ENCODE data around the gene SLC6A17.

- TF ChIP-seq, protein P1, sequence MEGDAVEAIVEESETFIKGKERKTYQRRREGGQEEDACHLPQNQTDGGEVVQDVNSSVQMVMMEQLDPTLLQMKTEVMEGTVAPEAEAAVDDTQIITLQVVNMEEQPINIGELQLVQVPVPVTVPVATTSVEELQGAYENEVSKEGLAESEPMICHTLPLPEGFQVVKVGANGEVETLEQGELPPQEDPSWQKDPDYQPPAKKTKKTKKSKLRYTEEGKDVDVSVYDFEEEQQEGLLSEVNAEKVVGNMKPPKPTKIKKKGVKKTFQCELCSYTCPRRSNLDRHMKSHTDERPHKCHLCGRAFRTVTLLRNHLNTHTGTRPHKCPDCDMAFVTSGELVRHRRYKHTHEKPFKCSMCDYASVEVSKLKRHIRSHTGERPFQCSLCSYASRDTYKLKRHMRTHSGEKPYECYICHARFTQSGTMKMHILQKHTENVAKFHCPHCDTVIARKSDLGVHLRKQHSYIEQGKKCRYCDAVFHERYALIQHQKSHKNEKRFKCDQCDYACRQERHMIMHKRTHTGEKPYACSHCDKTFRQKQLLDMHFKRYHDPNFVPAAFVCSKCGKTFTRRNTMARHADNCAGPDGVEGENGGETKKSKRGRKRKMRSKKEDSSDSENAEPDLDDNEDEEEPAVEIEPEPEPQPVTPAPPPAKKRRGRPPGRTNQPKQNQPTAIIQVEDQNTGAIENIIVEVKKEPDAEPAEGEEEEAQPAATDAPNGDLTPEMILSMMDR (IDR thresholded peaks at IDR 0.05 in 8 of 11, conservative IDR thresholded peaks at IDR 0.05 in 3 of 11), result no peak
- TF ChIP-seq POLR2AphosphoS5 (IDR thresholded peaks at IDR 0.05) (no peak), POLR2A (IDR thresholded peaks at IDR 0.05) (no peak)
Observed at GRCh38 chr1:110201157-110201825, 51.0 kb downstream of the SLC6A17 start.
